Endothelial cell of umbilical vein (primary cell): ENCODE measurements around the gene CCNI. TPM values are rescaled to one million over a fixed set of nuclear protein-coding genes. Genes with fewer than 3 reads are reported as not detected.

Experiments used
- BruUV-seq: library from RNA; stranded (reverse); fragments of 400-500 nt; replicated peaks from 2 replicates; lab custom pipeline; 2021; lab: Mats Ljungman, UMichigan
- CTCF ChIA-PET: fragments of 300-600, 350-600 bp; sonication (Branson Sonifier 250); formaldehyde crosslinking; loops from one replicate; lab custom pipeline; 2021; ENCODE audit warnings: antibody characterized with exemption, inconsistent platforms; lab: Charles Lee
- POLR2A ChIA-PET: fragments of 300-600, 350-600 bp; sonication (Branson Sonifier 250); formaldehyde crosslinking; loops from one replicate; lab custom pipeline; 2021; ENCODE audit warnings: antibody characterized with exemption, inconsistent platforms; lab: Charles Lee
- DNase-seq: peaks from one replicate; pipeline ENCODE4 v3.0.0-alpha.2; 2011; ENCODE audit warnings: low read depth, low spot score
- FAIRE-seq: peaks from 2 replicates; lab custom pipeline; 2011; peaks lifted over from hg19 to GRCh38; lab: Jason Lieb, UNC
- H2AFZ ChIP-seq: 2 replicates; pipeline ENCODE4 v1.6.0; 2012; ENCODE audit warnings: low read depth, low read length, control low read depth, inconsistent platforms
- H3K27ac ChIP-seq: 2 replicates; pipeline ENCODE4 v1.5.1; 2011; ENCODE audit warnings: low read depth, mild to moderate bottlenecking, control low read depth, low read length, moderate library complexity; ENCODE audit not compliant: insufficient read depth
- H3K27me3 ChIP-seq, 2 experiments: 2 replicates each; pipeline versions ENCODE4 v1.6.0 to v1.6.1; 2011; ENCODE audit warnings: low read length in 2 of 2, mixed read lengths in 1 of 2; ENCODE audit not compliant: control insufficient read depth in 2 of 2, insufficient read depth in 2 of 2
- H3K36me3 ChIP-seq, 2 experiments: 2 replicates in 1 of 2; 3 replicates in 1 of 2; pipeline ENCODE4 v1.5.1; 2011; ENCODE audit warnings: low read length in 2 of 2, mild to moderate bottlenecking in 1 of 2, moderate library complexity in 1 of 2; ENCODE audit not compliant: control insufficient read depth in 2 of 2, insufficient read depth in 2 of 2; ENCODE audit errors: extremely low read depth in 1 of 2
- H3K4me1 ChIP-seq: 3 replicates; pipeline ENCODE4 v1.5.1; 2011; ENCODE audit warnings: mild to moderate bottlenecking, low read length; ENCODE audit not compliant: control insufficient read depth, insufficient read depth; ENCODE audit errors: extremely low read depth
- H3K4me2 ChIP-seq: 2 replicates; pipeline ENCODE4 v1.6.1; 2011; ENCODE audit warnings: low read length, control low read depth, mixed read lengths; ENCODE audit not compliant: insufficient read depth
- H3K4me3 ChIP-seq, 3 experiments: fragments of 200-600 bp in 1 of 3; sonication (generic), shearing (Covaris generic) in 1 of 3; replicated peaks in 1 of 3; 2 replicates each; pipeline ENCODE4 v1.5.1; 2011 to 2016; ENCODE audit warnings: control low read depth in 3 of 3, low read length in 3 of 3, mild to moderate bottlenecking in 2 of 3, inconsistent platforms in 1 of 3, low read depth in 1 of 3, moderate library complexity in 1 of 3; ENCODE audit not compliant: insufficient read depth in 1 of 3
- H3K79me2 ChIP-seq: 2 replicates; pipeline ENCODE4 v1.6.0; 2012; ENCODE audit warnings: low read length, inconsistent platforms; ENCODE audit not compliant: control insufficient read depth, insufficient read depth
- H3K9ac ChIP-seq: replicated peaks from 2 replicates; pipeline ENCODE3; 2011; ENCODE audit warnings: low read length, control low read depth; ENCODE audit not compliant: insufficient read depth; ENCODE audit errors: extremely low read depth
- H3K9me1 ChIP-seq: replicated peaks from 3 replicates; pipeline ENCODE4 v1.6.0; 2011; ENCODE audit warnings: mild to moderate bottlenecking, low read length; ENCODE audit not compliant: control insufficient read depth, insufficient read depth; ENCODE audit errors: extremely low read depth
- H3K9me3 ChIP-seq: replicated peaks from 2 replicates; pipeline ENCODE4 v1.5.1; 2012; ENCODE audit warnings: low read length, inconsistent platforms; ENCODE audit not compliant: control insufficient read depth, insufficient read depth
- H4K20me1 ChIP-seq: replicated peaks from 2 replicates; pipeline ENCODE3; 2011; ENCODE audit warnings: mild to moderate bottlenecking, low read length; ENCODE audit not compliant: control insufficient read depth, insufficient read depth; ENCODE audit errors: extremely low read depth
- CTCF ChIP-seq, 2 donors: IDR thresholded peaks; 1 replicate in 1 of 2; 2 replicates in 1 of 2; pipeline ENCODE4 v1.5.1; 2011; ENCODE audit warnings: low read length in 2 of 2, mild to moderate bottlenecking in 2 of 2, moderate library complexity in 2 of 2, control low read depth in 1 of 2, inconsistent platforms in 1 of 2, low read depth in 1 of 2; ENCODE audit not compliant: insufficient read depth in 1 of 2; ENCODE audit errors: extremely low read depth in 1 of 2
- EZH2 ChIP-seq: IDR thresholded peaks from 2 replicates; pipeline ENCODE4 v1.6.1; 2012; ENCODE audit warnings: borderline replicate concordance, low read depth, mild to moderate bottlenecking, moderate library complexity, low read length, inconsistent platforms; ENCODE audit not compliant: severe bottlenecking
- GATA2 ChIP-seq: IDR thresholded peaks from 2 replicates; pipeline ENCODE4 v1.7.0; 2011; ENCODE audit warnings: low read depth, mild to moderate bottlenecking, moderate library complexity, mixed read lengths, low read length; ENCODE audit not compliant: insufficient read length, insufficient read depth
- JUN ChIP-seq: IDR thresholded peaks from 2 replicates; pipeline ENCODE4 v1.6.1; 2011; ENCODE audit warnings: borderline replicate concordance, low read depth; ENCODE audit not compliant: insufficient read length, insufficient read depth
- MAX ChIP-seq: IDR thresholded peaks from 2 replicates; pipeline ENCODE4 v1.6.1; 2011; ENCODE audit not compliant: insufficient read depth, insufficient read length
- MYC ChIP-seq: IDR thresholded peaks from one replicate; pipeline ENCODE4 v1.6.1; 2011; ENCODE audit warnings: mild to moderate bottlenecking, low read depth, low read length
- dilution Hi-C: fragments of 300-500 bp; cut with MboI; formaldehyde crosslinking; loops from one replicate; pipeline ENCODE4 v1.15.0; 2019; ENCODE audit warnings: low sequenced_read_pairs; ENCODE audit not compliant: extremely low pct_ligation_motif_present
- intact Hi-C: fragments of 100-400 bp; cut with micrococcal nuclease; formaldehyde crosslinking; loops from one replicate; pipeline ENCODE4 v1.10.0; 2022
- polyA plus RNA-seq, 4 experiments: library from polyadenylated mRNA; depleted of rRNA in 3 of 4; stranded (reverse) in 3 of 4; unstranded in 1 of 4; fragments of >200 nt; gene quantifications; 2 replicates each; pipeline versions ENCODE4 v1.2.1 to v1.2.3, GENCODE V29; 2011 to 2012; ENCODE audit warnings: missing spikeins in 1 of 4
- total RNA-seq: library from RNA; stranded (reverse); gene quantifications from 2 replicates; pipeline ENCODE4 v1.2.3, GENCODE V29; 2021

The CCNI gene
- total and polyA plus RNA-seq, 2 donors (not counting 3 experiments of a cell fraction or from before 2014, with no cell fraction given): 88.6 to 212 TPM

- dilution Hi-C loops: no loop called here
- POLR2A ChIA-PET: no interaction called here
- Histone ChIP-seq H3K27ac (no peak overlapping the region), H3K9ac (no peak overlapping the region), H3K27me3 (no peaks in the 10 kb centered on the region), H3K4me3 (no peak overlapping the region), H3K9me3 (no peaks in the 10 kb centered on the region), H3K4me2 (no peak overlapping the region), H4K20me1 (no peaks in the 10 kb centered on the region), H3K4me1 (no peaks in the 10 kb centered on the region), H3K36me3 (peaks cover 8 to 11% of the 10 kb centered on the region in 2 experiments), H2AFZ (no peak overlapping the region), H3K9me1 (no peaks in the 10 kb centered on the region), H3K79me2 (peaks cover 4% of the 10 kb centered on the region)
- DNase-seq (peak; percentile 31), FAIRE-seq (no peak)
- CTCF ChIA-PET: interaction anchor here (0.8 to 7.6 kb wide), 15 partner anchors 13 to 311 kb away, joined by 3 to 171 read pairs (median 4); partner anchors contain the start of gene CCNG2
- intact Hi-C loops: no loop called here
- TF ChIP-seq CTCF (IDR thresholded peaks at IDR 0.05; ENCODE audit: extremely low read depth in 1 of 2, insufficient read depth in 1 of 2, low read depth in 1 of 2, low read length in 2 of 2): peak in 1 of 2 donors; percentile 24
- TF ChIP-seq EZH2: no peak
- no TSS peak for BruUV-seq
These were observed 28.8 kb downstream of the CCNI start for GRCh38 chr4:77047037-77047436.

- ChIA-PET CTCF (interaction anchor here (0.7 to 7.6 kb wide), 45 partner anchors 8 to 668 kb away, joined by 3 to 171 read pairs (median 4); partner anchors contain the start of genes CCNG2, SEPTIN11 and SOWAHB), POLR2A (interaction anchor here (0.7 kb wide), 1 partner anchor 102 kb away, joined by 8 read pairs; no protein-coding TSS in a partner anchor)
- H3K36me3 ChIP-seq: peaks cover 6 to 10% of the 10 kb centered on the region in 2 experiments
- intact Hi-C loops: loop anchor here (2.0 kb wide), 4 partner anchors 35 to 615 kb away; no protein-coding TSS in a partner anchor
- H3K4me3 ChIP-seq: no peak overlapping the region
- no peak overlapping the region for H3K4me2 ChIP-seq
- H2AFZ ChIP-seq: no peak overlapping the region
- dilution Hi-C loops: no loop called here
- no peaks in the 10 kb centered on the region for H3K27me3 ChIP-seq
- TF ChIP-seq MAX (no peak), JUN (no peak), MYC (no peak), EZH2 (no peak), CTCF (IDR thresholded peaks at IDR 0.05; ENCODE audit: extremely low read depth in 1 of 2, insufficient read depth in 1 of 2, low read depth in 1 of 2, low read length in 2 of 2) (peak in 1 of 2 donors; percentile 4), GATA2 (no peak)
- DNase-seq (no peak), FAIRE-seq (no peak)
- H3K79me2 ChIP-seq: peaks cover 2% of the 10 kb centered on the region
- no peaks in the 10 kb centered on the region for H3K9me1 ChIP-seq
- H3K9ac ChIP-seq: no peak overlapping the region
- no peaks in the 10 kb centered on the region for H3K4me1 ChIP-seq
- BruUV-seq: no TSS peak
- H4K20me1 ChIP-seq: no peaks in the 10 kb centered on the region
- H3K9me3 ChIP-seq: no peaks in the 10 kb centered on the region
- H3K27ac ChIP-seq: no peak overlapping the region
These were observed 30.3 kb downstream of the CCNI start for GRCh38 chr4:77045490-77045889.
